HepG2 (cell line): ENCODE results near the gene CSNK1D. TPM values are rescaled to one million over a fixed set of nuclear protein-coding genes. Genes with fewer than 3 reads are reported as not detected.
A peak's percentile ranks its signal among the peaks of the same experiment; 100 is the strongest.

Source experiments
- CREM ChIP-seq, 2 experiments: sonication (generic) in 1 of 2; formaldehyde crosslinking in 1 of 2; IDR thresholded peaks; 2 replicates each; pipeline versions ENCODE4 v1.4.0 to v1.6.1; 2016 to 2020; ENCODE audit warnings: antibody characterized with exemption in 1 of 2, mild to moderate bottlenecking in 1 of 2, missing genetic modification reagents in 1 of 2
- ERF ChIP-seq: IDR thresholded peaks from 2 replicates; pipeline ENCODE4 v1.6.1; 2018; ENCODE audit warnings: missing biosample characterization, missing genetic modification reagents
- GZF1 ChIP-seq: sonication (generic); formaldehyde crosslinking; IDR thresholded peaks from 2 replicates; pipeline ENCODE4 v1.5.1; 2020; ENCODE audit warnings: mild to moderate bottlenecking, missing genetic modification reagents
- JDP2 ChIP-seq: sonication (generic); formaldehyde crosslinking; IDR thresholded peaks from 2 replicates; pipeline ENCODE4 v1.8.1; 2022; ENCODE audit warnings: missing genetic modification reagents, borderline replicate concordance
- MXI1 ChIP-seq: IDR thresholded peaks from 3 replicates; pipeline ENCODE4 v1.6.1; 2012; ENCODE audit warnings: low read depth, low read length, inconsistent platforms, borderline replicate concordance
- MZF1 ChIP-seq: sonication (generic); formaldehyde crosslinking; IDR thresholded peaks from 2 replicates; pipeline ENCODE4 v1.8.1; 2023; ENCODE audit warnings: mild to moderate bottlenecking, missing genetic modification reagents, borderline replicate concordance
- RXRA ChIP-seq: sonication (generic); formaldehyde crosslinking; IDR thresholded peaks from 2 replicates; pipeline ENCODE4 v1.5.1; 2020; ENCODE audit warnings: missing genetic modification reagents
- SRF ChIP-seq: IDR thresholded peaks from 2 replicates; pipeline ENCODE4 v1.6.1; 2011; ENCODE audit warnings: mild to moderate bottlenecking, low read depth, low read length, moderate library complexity
- TCF12 ChIP-seq, 2 experiments: fragments of 450-650 bp in 1 of 2; sonication (generic) in 1 of 2; formaldehyde crosslinking in 1 of 2; IDR thresholded peaks; 2 replicates each; pipeline versions ENCODE4 v1.6.1 to v1.8.0; 2017 to 2022; ENCODE audit warnings: antibody characterized with exemption in 1 of 2, mild to moderate bottlenecking in 1 of 2, missing genetic modification reagents in 1 of 2, moderate library complexity in 1 of 2
- THAP9 ChIP-seq: sonication (generic); formaldehyde crosslinking; IDR thresholded peaks from 2 replicates; pipeline ENCODE4; 2020; ENCODE audit warnings: missing genetic modification reagents, mild to moderate bottlenecking, borderline replicate concordance
- XRCC5 ChIP-seq: fragments of 200-400 bp; formaldehyde crosslinking; optimal IDR thresholded peaks from 2 replicates; pipeline ENCODE3; 2017; ENCODE audit warnings: mild to moderate bottlenecking, low read length
- ZBTB4 ChIP-seq: sonication (generic); formaldehyde crosslinking; IDR thresholded peaks from 2 replicates; pipeline ENCODE4 v1.4.0; 2020; ENCODE audit warnings: missing genetic modification reagents, mild to moderate bottlenecking, borderline replicate concordance
- ZNF136 ChIP-seq: sonication (generic); formaldehyde crosslinking; IDR thresholded peaks from 2 replicates; pipeline ENCODE4 v1.8.1; 2022; ENCODE audit warnings: low read depth, mild to moderate bottlenecking, moderate library complexity, missing genetic modification reagents
- ZNF296 ChIP-seq: sonication (generic); formaldehyde crosslinking; conservative IDR thresholded peaks from 2 replicates; pipeline ENCODE4 v1.5.0; 2020; ENCODE audit warnings: mild to moderate bottlenecking, missing genetic modification reagents
- ZNF546 ChIP-seq: sonication (generic); formaldehyde crosslinking; conservative IDR thresholded peaks from 2 replicates; pipeline ENCODE4 v1.8.1; 2023; ENCODE audit warnings: mild to moderate bottlenecking, missing genetic modification reagents
- ZNF572 ChIP-seq: sonication (generic); formaldehyde crosslinking; IDR thresholded peaks from 2 replicates; pipeline ENCODE4 v1.5.1; 2020; ENCODE audit warnings: mild to moderate bottlenecking, missing genetic modification reagents
- ZNF709 ChIP-seq: sonication (generic); formaldehyde crosslinking; IDR thresholded peaks from 2 replicates; pipeline ENCODE4 v1.5.0; 2020; ENCODE audit warnings: mild to moderate bottlenecking, missing genetic modification reagents
- ZNF773 ChIP-seq: sonication (generic); formaldehyde crosslinking; IDR thresholded peaks from 2 replicates; pipeline ENCODE4 v1.4.0; 2020; ENCODE audit warnings: missing genetic modification reagents, borderline replicate concordance
- polyA plus RNA-seq, 8 experiments: library from polyadenylated mRNA; depleted of rRNA in 3 of 8; stranded (reverse) in 7 of 8; unstranded in 1 of 8; fragments of >200 nt; fragmentation: Illumina TruSeq in 4 of 8; extraction: Trizol in 4 of 8; gene quantifications; 2 replicates each; pipeline versions ENCODE4 v1.2.1 to v1.2.3, GENCODE V29; 2011 to 2016; ENCODE audit warnings: low read depth in 4 of 8, missing spikeins in 1 of 8, mixed read lengths in 1 of 8; ENCODE audit not compliant: insufficient read depth in 1 of 8
- total RNA-seq, 5 experiments: library from RNA; depleted of rRNA; stranded (reverse); fragments of >200 nt; fragmentation: Illumina TruSeq; extraction: Trizol; gene quantifications; 2 replicates each; pipeline ENCODE4 v1.2.3, GENCODE V29; 2016; ENCODE audit warnings: low read depth in 1 of 5
- TF ChIP-seq, protein P1 (sequence below): sonication (generic); formaldehyde crosslinking; conservative IDR thresholded peaks from 2 replicates; pipeline ENCODE4 v1.4.0; 2020; ENCODE audit warnings: missing genetic modification reagents

CSNK1D gene
- total and polyA plus RNA-seq, 2 of the 13 experiments (the other 11 are each of a cell fraction or from before 2014, with no cell fraction given) = 31.5 to 128 TPM

DNA sequence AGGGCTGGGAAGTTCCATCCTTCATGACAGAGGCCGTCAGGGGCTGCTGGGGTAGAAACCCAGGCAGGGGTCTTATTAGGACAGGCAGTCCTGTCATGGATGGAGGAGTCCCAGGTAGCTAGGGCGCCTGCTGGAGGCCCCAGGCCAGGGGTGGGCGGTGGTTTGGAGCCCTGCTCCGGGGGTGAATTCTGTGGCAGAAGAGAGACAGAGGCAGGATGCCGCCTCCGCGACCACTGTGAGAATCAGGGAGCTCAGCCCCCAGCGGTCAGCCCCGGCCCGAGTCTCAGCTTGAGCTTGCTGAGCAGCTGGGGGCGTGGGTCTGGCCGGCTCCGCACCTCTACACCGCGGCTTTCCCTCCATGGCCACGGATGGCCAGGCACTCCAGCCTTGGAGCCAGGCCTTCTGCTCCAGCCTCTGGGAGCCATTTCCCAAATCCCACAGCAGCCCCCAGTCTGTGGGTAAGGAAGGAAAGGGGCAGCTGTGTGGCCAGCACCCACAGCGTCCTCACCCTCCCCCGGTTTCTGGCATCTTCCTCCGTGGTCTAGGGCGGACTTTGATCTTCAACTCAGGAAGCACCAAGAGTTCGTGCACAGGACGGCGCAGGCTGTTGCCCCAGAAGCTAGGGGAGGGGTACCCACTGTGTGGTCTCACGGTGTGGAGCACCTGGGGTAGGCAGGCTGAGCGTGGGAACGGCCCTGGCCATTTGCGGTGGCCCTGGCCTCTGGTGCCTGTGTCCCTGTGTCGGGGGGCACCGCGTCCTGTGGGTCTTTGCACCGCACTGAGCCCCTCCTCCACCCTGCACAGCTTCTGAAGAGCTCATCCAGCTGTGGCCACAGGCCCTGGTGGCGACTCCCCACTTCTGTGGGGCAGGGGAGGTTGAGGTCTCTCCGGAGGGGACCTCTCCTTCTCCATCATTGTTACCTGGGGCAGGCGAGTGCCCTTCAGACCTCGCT is 29.8 kb upstream of the CSNK1D start (continued):
- TF ChIP-seq ZBTB4 (no peak), XRCC5 (peak; percentile 29), SRF (no peak), ZNF546 (CRISPR knock-in tag) (0 out of 2 replicates have a peak, but pooled peaks have one; percentile 62), ZNF773 (CRISPR knock-in tag) (no peak), RXRA (peak; percentile 73), TCF12 (IDR thresholded peaks at IDR 0.05) (no peak), TCF12 (CRISPR knock-in tag; IDR thresholded peaks at IDR 0.05) (no peak), ERF (peak; percentile 87), JDP2 (CRISPR knock-in tag) (no peak), ZNF136 (CRISPR knock-in tag) (no peak), MZF1 (CRISPR knock-in tag) (peak; percentile 96; the same call in 1 of the 2 replicates), ZNF709 (CRISPR knock-in tag) (0 out of 2 replicates have a peak, but pooled peaks have one; percentile 67), MXI1 (no peak; the same call in 2 of the 3 replicates), CREM (IDR thresholded peaks at IDR 0.05) (no peak), CREM (CRISPR knock-in tag; IDR thresholded peaks at IDR 0.05) (no peak), ZNF572 (CRISPR knock-in tag) (peak; percentile 87), ZNF296 (peak; percentile 84), THAP9 (CRISPR knock-in tag) (no peak; the same call in 1 of the 2 replicates), GZF1 (CRISPR knock-in tag) (peak; percentile 48; the same call in 1 of the 2 replicates)
- TF ChIP-seq, protein P1, sequence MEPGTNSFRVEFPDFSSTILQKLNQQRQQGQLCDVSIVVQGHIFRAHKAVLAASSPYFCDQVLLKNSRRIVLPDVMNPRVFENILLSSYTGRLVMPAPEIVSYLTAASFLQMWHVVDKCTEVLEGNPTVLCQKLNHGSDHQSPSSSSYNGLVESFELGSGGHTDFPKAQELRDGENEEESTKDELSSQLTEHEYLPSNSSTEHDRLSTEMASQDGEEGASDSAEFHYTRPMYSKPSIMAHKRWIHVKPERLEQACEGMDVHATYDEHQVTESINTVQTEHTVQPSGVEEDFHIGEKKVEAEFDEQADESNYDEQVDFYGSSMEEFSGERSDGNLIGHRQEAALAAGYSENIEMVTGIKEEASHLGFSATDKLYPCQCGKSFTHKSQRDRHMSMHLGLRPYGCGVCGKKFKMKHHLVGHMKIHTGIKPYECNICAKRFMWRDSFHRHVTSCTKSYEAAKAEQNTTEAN (CRISPR knock-in tag) = no peak
